Loucy (cell line): ENCODE results near the gene HOXA7.

Experiments
- EZH2phosphoT487 ChIP-seq: fragments of 200-600 bp; IDR thresholded peaks from 2 replicates; pipeline ENCODE4 v1.6.1; 2018; ENCODE audit warnings: antibody characterized with exemption, mild to moderate bottlenecking, moderate library complexity, borderline replicate concordance
- TF ChIP-seq, protein P1 (sequence below): fragments of 200-600 bp; sonication (generic); conservative IDR thresholded peaks from 2 replicates; pipeline ENCODE4 v1.5.1; 2014; ENCODE audit warnings: mild to moderate bottlenecking, antibody characterized with exemption, low read length

DNA sequence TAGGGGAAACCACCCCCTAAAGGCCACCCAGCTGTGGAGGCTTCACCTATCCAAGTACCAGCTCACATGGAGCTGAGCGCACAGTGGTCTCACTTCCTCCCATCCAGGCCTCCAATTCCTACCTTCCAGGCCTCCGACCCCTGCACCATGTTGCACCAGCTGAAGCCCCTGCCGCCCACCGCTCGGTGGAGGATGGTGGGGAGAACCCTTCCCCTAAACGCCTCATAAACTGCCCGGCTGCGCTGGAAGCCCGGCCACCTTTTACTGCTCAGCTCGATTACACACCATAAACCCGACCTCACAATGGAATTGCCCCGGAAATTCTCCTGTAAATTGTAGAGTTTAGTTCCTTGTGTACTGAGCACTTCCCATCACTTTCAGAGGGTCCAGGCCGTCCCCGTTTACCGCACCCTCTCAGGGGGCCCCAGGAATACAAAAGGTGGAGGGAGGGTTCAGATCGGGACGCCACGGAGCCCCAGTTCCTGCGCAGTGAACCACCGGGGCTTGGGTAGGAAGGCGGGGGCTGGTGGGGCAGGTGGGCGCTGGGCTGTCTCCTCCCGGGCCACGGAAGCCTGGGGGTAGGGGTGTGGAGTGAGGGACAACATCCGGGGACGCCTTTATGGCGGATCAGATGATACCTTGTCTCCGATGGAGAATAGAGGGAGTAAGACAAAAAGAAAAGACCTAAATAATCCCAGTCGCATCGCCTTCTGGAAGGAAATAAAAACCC, 1.4 kb upstream of the HOXA7 start:
- TF ChIP-seq, protein P1, sequence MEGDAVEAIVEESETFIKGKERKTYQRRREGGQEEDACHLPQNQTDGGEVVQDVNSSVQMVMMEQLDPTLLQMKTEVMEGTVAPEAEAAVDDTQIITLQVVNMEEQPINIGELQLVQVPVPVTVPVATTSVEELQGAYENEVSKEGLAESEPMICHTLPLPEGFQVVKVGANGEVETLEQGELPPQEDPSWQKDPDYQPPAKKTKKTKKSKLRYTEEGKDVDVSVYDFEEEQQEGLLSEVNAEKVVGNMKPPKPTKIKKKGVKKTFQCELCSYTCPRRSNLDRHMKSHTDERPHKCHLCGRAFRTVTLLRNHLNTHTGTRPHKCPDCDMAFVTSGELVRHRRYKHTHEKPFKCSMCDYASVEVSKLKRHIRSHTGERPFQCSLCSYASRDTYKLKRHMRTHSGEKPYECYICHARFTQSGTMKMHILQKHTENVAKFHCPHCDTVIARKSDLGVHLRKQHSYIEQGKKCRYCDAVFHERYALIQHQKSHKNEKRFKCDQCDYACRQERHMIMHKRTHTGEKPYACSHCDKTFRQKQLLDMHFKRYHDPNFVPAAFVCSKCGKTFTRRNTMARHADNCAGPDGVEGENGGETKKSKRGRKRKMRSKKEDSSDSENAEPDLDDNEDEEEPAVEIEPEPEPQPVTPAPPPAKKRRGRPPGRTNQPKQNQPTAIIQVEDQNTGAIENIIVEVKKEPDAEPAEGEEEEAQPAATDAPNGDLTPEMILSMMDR = no peak
- TF ChIP-seq EZH2phosphoT487 = no peak
